Neutrophil (primary cell): ENCODE results near the gene KIAA0825.
A peak's percentile ranks its signal among the peaks of the same experiment; 100 is the strongest.

Experiments used
- H3K27ac ChIP-seq: fragments of 200-600 bp; sonication (generic); 2 replicates; pipeline ENCODE4 v1.5.1; 2016; ENCODE audit warnings: mild to moderate bottlenecking, moderate library complexity
- H3K27me3 ChIP-seq: fragments of 200-600 bp; sonication (generic); 2 replicates; pipeline ENCODE4 v1.6.0; 2016; ENCODE audit warnings: mild to moderate bottlenecking
- H3K36me3 ChIP-seq: fragments of 200-600 bp; sonication (generic); 2 replicates; pipeline ENCODE4 v1.5.1; 2017
- H3K4me1 ChIP-seq, 2 experiments: fragments of 200-600 bp in 1 of 2; sonication (generic) in 1 of 2; 1 replicate in 1 of 2; 2 replicates in 1 of 2; pipeline versions ENCODE4 v1.5.1 to v1.6.1; 2013 to 2016; ENCODE audit warnings: low read depth in 1 of 2, low read length in 1 of 2, mild to moderate bottlenecking in 1 of 2, moderate library complexity in 1 of 2; ENCODE audit not compliant: control insufficient read depth in 1 of 2, insufficient read depth in 1 of 2
- H3K4me3 ChIP-seq, 2 experiments: fragments of 200-600 bp in 1 of 2; sonication (generic) in 1 of 2; 1 replicate in 1 of 2; 2 replicates in 1 of 2; pipeline ENCODE4 v1.5.1; 2013 to 2016; ENCODE audit warnings: low read depth in 1 of 2, low read length in 1 of 2, mild to moderate bottlenecking in 1 of 2, moderate library complexity in 1 of 2
- H3K9me3 ChIP-seq: fragments of 200-600 bp; sonication (generic); 2 replicates; pipeline ENCODE4 v1.5.1; 2016
- CTCF ChIP-seq: fragments of 200-600 bp; sonication (generic); IDR thresholded peaks from 2 replicates; pipeline ENCODE4 v1.5.1; 2016; ENCODE audit warnings: antibody characterized with exemption

The KIAA0825 gene

DNA sequence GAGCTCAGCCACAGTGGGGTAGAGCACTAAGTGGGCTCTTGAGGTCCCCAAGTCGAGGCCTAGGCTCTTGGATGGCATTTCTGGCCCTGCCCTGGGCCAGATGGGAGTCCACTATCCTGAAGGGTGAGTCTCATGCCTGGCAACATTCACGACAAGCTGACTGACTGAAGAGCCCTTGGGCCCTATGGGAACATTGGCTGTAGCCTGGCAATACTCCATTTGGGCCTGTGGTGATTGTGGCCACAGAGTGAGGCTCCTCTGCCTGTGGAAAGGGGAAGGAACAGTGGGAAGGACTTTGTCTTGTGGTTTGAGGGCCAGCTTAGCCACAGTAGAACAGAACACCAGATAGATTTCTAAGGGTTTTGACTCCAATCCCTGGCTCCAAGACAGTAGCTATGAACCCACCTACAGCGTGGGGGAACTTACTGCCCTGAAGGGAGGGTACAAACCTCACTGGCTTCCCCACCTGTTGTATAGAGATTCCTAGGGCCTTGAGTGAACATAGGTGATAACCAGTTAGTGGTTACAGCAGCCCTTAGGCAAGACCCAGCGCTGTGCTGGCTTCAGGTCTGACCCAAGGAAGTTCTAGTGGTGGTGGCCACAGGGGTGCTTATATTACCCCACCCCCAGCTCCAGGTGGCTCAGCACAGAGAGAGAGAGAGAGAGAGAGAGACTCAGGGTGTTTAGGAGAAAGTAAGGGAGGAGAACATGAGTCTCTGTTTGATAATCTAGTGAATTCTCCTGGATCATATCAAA lies 72.4 kb downstream of the KIAA0825 start:
- no peaks in the 10 kb centered on the region for H3K9me3 ChIP-seq
- no peak for TF ChIP-seq CTCF

GRCh38 chr5:94544875-94545547 lies 73.4 kb downstream of the KIAA0825 start:
- H3K36me3 ChIP-seq, result no peaks in the 10 kb centered on the region
- H3K9me3 ChIP-seq, result no peaks in the 10 kb centered on the region
- peaks cover 35 to 36% of the 10 kb centered on the region in 2 experiments for H3K4me1 ChIP-seq
- H3K4me3 ChIP-seq, result no peak overlapping the region
- TF ChIP-seq CTCF, result no peak
- no peaks in the 10 kb centered on the region for H3K27me3 ChIP-seq
- H3K27ac ChIP-seq, result peak overlapping the region; percentile 81

More for the DNA sequence above, 72.4 kb downstream of the KIAA0825 start:
- Histone ChIP-seq H3K27ac (peak overlapping the region; percentile 81), H3K4me3 (no peak overlapping the region), H3K36me3 (no peaks in the 10 kb centered on the region), H3K27me3 (no peaks in the 10 kb centered on the region), H3K4me1 (peaks cover 35 to 36% of the 10 kb centered on the region in 2 experiments)

- Histone ChIP-seq H3K27ac (peak overlapping the region; percentile 81), H3K27me3 (no peaks in the 10 kb centered on the region), H3K36me3 (no peaks in the 10 kb centered on the region), H3K4me1 (peaks cover 35 to 36% of the 10 kb centered on the region in 2 experiments), H3K9me3 (no peaks in the 10 kb centered on the region), H3K4me3 (no peak overlapping the region)
- no peak for TF ChIP-seq CTCF
Observed at GRCh38 chr5:94544031-94544650, 74.3 kb downstream of the KIAA0825 start.

- Histone ChIP-seq H3K4me3 (no peak overlapping the region), H3K4me1 (peaks cover 23 to 25% of the 10 kb centered on the region in 2 experiments), H3K27me3 (no peaks in the 10 kb centered on the region), H3K27ac (no peak overlapping the region), H3K36me3 (no peaks in the 10 kb centered on the region), H3K9me3 (no peaks in the 10 kb centered on the region)
- TF ChIP-seq CTCF, result no peak
Observed at GRCh38 chr5:94540856-94541494, 77.4 kb downstream of the KIAA0825 start.

DNA sequence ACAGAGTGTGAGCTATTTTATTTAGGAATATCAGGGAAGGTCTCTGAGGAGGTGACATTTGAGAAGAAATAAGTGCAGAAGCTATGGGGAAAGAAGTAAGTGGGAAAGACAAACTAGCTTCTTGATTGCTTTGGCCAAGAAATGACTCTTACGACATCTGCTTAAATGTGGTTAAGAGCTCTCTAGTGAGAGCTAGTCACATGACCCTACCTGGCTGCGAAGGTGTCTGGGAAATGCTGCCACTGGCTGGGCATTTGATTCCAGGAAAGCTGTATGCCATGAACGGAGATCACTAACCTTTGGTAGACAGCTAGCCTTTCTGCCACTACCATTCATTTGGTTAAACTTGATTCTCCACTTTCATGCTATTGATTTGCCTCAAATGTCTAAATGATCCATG lies 80.1 kb downstream of the KIAA0825 start:
- no peaks in the 10 kb centered on the region for H3K9me3 ChIP-seq
- no peak overlapping the region for H3K4me3 ChIP-seq
- no peak overlapping the region for H3K27ac ChIP-seq
- no peaks in the 10 kb centered on the region for H3K27me3 ChIP-seq
- no peak for TF ChIP-seq CTCF
- H3K4me1 ChIP-seq, result no peaks in the 10 kb centered on the region
- peaks cover 3% of the 10 kb centered on the region for H3K36me3 ChIP-seq
